H9 (cell line): ENCODE data around the gene MRC2. TPM values are rescaled to one million over a fixed set of nuclear protein-coding genes. Genes with fewer than 3 reads are reported as not detected.

ENCODE experiments used
- DNase-seq: peaks from one replicate; pipeline ENCODE4 v3.0.0-alpha.2; 2017
- H2AFZ ChIP-seq: one replicate; pipeline ENCODE4 v1.6.1; 2013; ENCODE audit warnings: mild to moderate bottlenecking, low read length, control low read depth, moderate library complexity
- H2AK5ac ChIP-seq: 2 replicates; pipeline ENCODE4 v1.6.1; 2013; ENCODE audit warnings: low read length, control low read depth, mixed read lengths; ENCODE audit not compliant: insufficient read length
- H2BK120ac ChIP-seq: one replicate; pipeline ENCODE4 v1.6.1; 2013; ENCODE audit warnings: low read depth, mild to moderate bottlenecking, low read length, control low read depth, inconsistent platforms; ENCODE audit not compliant: poor library complexity, severe bottlenecking
- H2BK12ac ChIP-seq: 2 replicates; pipeline ENCODE4 v1.6.1; 2013; ENCODE audit warnings: low read length, control low read depth, mixed read lengths, low read depth; ENCODE audit not compliant: insufficient read length
- H2BK15ac ChIP-seq: 2 replicates; pipeline ENCODE4 v1.6.1; 2013; ENCODE audit warnings: low read depth, low read length, control low read depth
- H2BK20ac ChIP-seq: one replicate; pipeline ENCODE4 v1.6.1; 2013; ENCODE audit warnings: low read depth, mild to moderate bottlenecking, low read length, control low read depth, inconsistent platforms; ENCODE audit not compliant: poor library complexity, severe bottlenecking
- H2BK5ac ChIP-seq: 2 replicates; pipeline ENCODE4 v1.6.1; 2013; ENCODE audit warnings: low read length, control low read depth, mixed read lengths; ENCODE audit not compliant: insufficient read length
- H3K14ac ChIP-seq: 2 replicates; pipeline ENCODE4 v1.6.1; 2013; ENCODE audit warnings: low read length, control low read depth; ENCODE audit not compliant: insufficient read depth
- H3K18ac ChIP-seq: 2 replicates; pipeline ENCODE4 v1.6.1; 2013; ENCODE audit warnings: low read depth, mild to moderate bottlenecking, mixed read lengths, low read length, control low read depth; ENCODE audit not compliant: insufficient read length
- H3K23ac ChIP-seq: 2 replicates; pipeline ENCODE4 v1.6.1; 2013; ENCODE audit warnings: low read length, control low read depth, mixed read lengths, low read depth; ENCODE audit not compliant: insufficient read length
- H3K23me2 ChIP-seq: 2 replicates; pipeline ENCODE4 v1.6.1; 2013; ENCODE audit warnings: low read depth, mild to moderate bottlenecking, mixed read lengths, low read length, control low read depth; ENCODE audit not compliant: insufficient read length, poor library complexity, severe bottlenecking
- H3K27ac ChIP-seq: 2 replicates; pipeline ENCODE4 v1.5.1; 2013; ENCODE audit warnings: low read length, control low read depth, mixed read lengths, low read depth; ENCODE audit not compliant: insufficient read length
- H3K27me3 ChIP-seq: 2 replicates; pipeline ENCODE4 v1.6.1; 2013; ENCODE audit warnings: low read length, control low read depth, inconsistent platforms; ENCODE audit not compliant: insufficient read depth
- H3K4ac ChIP-seq: 2 replicates; pipeline ENCODE4 v1.6.1; 2013; ENCODE audit warnings: low read depth, mild to moderate bottlenecking, control low read depth, inconsistent platforms, low read length, moderate library complexity
- H3K4me1 ChIP-seq: 2 replicates; pipeline ENCODE4 v1.6.1; 2013; ENCODE audit warnings: low read length, control low read depth, inconsistent platforms; ENCODE audit not compliant: insufficient read depth
- H3K4me2 ChIP-seq: 2 replicates; pipeline ENCODE4 v1.6.1; 2013; ENCODE audit warnings: low read length, control low read depth, mixed read lengths; ENCODE audit not compliant: insufficient read length, insufficient read depth
- H3K56ac ChIP-seq: 2 replicates; pipeline ENCODE4 v1.6.1; 2013; ENCODE audit warnings: low read depth, mild to moderate bottlenecking, mixed read lengths, low read length, control low read depth; ENCODE audit not compliant: insufficient read length
- H3K79me1 ChIP-seq: 2 replicates; pipeline ENCODE4 v1.6.1; 2013; ENCODE audit warnings: low read depth, mild to moderate bottlenecking, moderate library complexity, low read length, control low read depth, inconsistent platforms; ENCODE audit not compliant: insufficient read depth, poor library complexity, severe bottlenecking
- H3K79me2 ChIP-seq: 2 replicates; pipeline ENCODE4 v1.6.1; 2013; ENCODE audit warnings: low read length, control low read depth, inconsistent platforms; ENCODE audit not compliant: insufficient read depth
- H3K9ac ChIP-seq: 2 replicates; pipeline ENCODE4 v1.6.1; 2013; ENCODE audit warnings: low read length, control low read depth, mixed read lengths; ENCODE audit not compliant: insufficient read length; ENCODE audit errors: extremely low read depth
- H3K9me3 ChIP-seq: one replicate; pipeline ENCODE4 v1.6.1; 2013; ENCODE audit warnings: low read depth, low read length, inconsistent platforms; ENCODE audit not compliant: control insufficient read depth
- H3T11ph ChIP-seq: one replicate; pipeline ENCODE4 v1.6.1; 2013; ENCODE audit warnings: mild to moderate bottlenecking, low read length, control low read depth, inconsistent platforms
- H4K20me1 ChIP-seq: one replicate; pipeline ENCODE4 v1.6.1; 2013; ENCODE audit not compliant: control insufficient read depth, insufficient read length, insufficient read depth
- H4K5ac ChIP-seq: 2 replicates; pipeline ENCODE4 v1.6.1; 2013; ENCODE audit warnings: low read depth, mild to moderate bottlenecking, mixed read lengths, low read length, control low read depth; ENCODE audit not compliant: insufficient read length
- H4K8ac ChIP-seq: replicated peaks from 2 replicates; pipeline ENCODE4 v1.6.1; 2013; ENCODE audit warnings: low read length, control low read depth, mixed read lengths, low read depth; ENCODE audit not compliant: insufficient read length
- H4K91ac ChIP-seq: 2 replicates; pipeline ENCODE4 v1.6.1; 2013; ENCODE audit warnings: low read depth, mild to moderate bottlenecking, moderate library complexity, mixed read lengths, low read length, control low read depth; ENCODE audit not compliant: insufficient read length
- H3K27ac Mint-ChIP-seq, 3 experiments: 2 replicates in 2 of 3; 3 replicates in 1 of 3; pipeline ENCODE4 v1.8.0; 2020 to 2021; ENCODE audit warnings: mixed read lengths in 3 of 3, mild to moderate bottlenecking in 1 of 3, moderate library complexity in 1 of 3
- H3K27me3 Mint-ChIP-seq: 2 replicates; pipeline ENCODE4 v1.8.0; 2021; ENCODE audit warnings: low read depth, mild to moderate bottlenecking, moderate library complexity, mixed read lengths
- H3K36me3 Mint-ChIP-seq, 3 experiments: 2 replicates in 2 of 3; 3 replicates in 1 of 3; pipeline ENCODE4 v1.8.0; 2020 to 2021; ENCODE audit warnings: low read depth in 3 of 3, mixed read lengths in 3 of 3; ENCODE audit not compliant: insufficient read depth in 1 of 3
- H3K4me1 Mint-ChIP-seq, 2 experiments: 2 replicates each; pipeline ENCODE4 v1.8.0; 2020; ENCODE audit warnings: mixed read lengths in 2 of 2
- H3K4me3 Mint-ChIP-seq, 2 experiments: 2 replicates in 1 of 2; 3 replicates in 1 of 2; pipeline ENCODE4 v1.8.0; 2020 to 2021; ENCODE audit warnings: mild to moderate bottlenecking in 2 of 2, mixed read lengths in 2 of 2, moderate library complexity in 1 of 2
- H3K9me3 Mint-ChIP-seq, 2 experiments: 2 replicates in 1 of 2; 3 replicates in 1 of 2; pipeline ENCODE4 v1.8.0; 2020; ENCODE audit warnings: mild to moderate bottlenecking in 2 of 2, mixed read lengths in 2 of 2, moderate library complexity in 1 of 2
- WGBS: extraction: QIAGEN DNeasy Blood & Tissue Kit; methylation state at CpG from one replicate; pipeline ENCODE4 v1.1.7; 2013; ENCODE audit warnings: missing lambda C conversion rate, low lambda C conversion rate, mixed read lengths; ENCODE audit not compliant: insufficient read length; ENCODE audit errors: extremely low coverage; 5-methylcytosine and 5-hydroxymethylcytosine counted together
- total RNA-seq: library from RNA; stranded (reverse); gene quantifications from 2 replicates; pipeline ENCODE4 v1.2.1, GENCODE V29; 2021
- TF ChIP-seq, protein P1 (sequence below): fragments of 200-600 bp; sonication (generic); conservative IDR thresholded peaks from 3 replicates; pipeline ENCODE4 v1.8.0; 2021; ENCODE audit warnings: antibody characterized with exemption, mild to moderate bottlenecking

MRC2 gene
- total RNA-seq, 1 experiment from 2014 or later, result 18.7 TPM

DNA sequence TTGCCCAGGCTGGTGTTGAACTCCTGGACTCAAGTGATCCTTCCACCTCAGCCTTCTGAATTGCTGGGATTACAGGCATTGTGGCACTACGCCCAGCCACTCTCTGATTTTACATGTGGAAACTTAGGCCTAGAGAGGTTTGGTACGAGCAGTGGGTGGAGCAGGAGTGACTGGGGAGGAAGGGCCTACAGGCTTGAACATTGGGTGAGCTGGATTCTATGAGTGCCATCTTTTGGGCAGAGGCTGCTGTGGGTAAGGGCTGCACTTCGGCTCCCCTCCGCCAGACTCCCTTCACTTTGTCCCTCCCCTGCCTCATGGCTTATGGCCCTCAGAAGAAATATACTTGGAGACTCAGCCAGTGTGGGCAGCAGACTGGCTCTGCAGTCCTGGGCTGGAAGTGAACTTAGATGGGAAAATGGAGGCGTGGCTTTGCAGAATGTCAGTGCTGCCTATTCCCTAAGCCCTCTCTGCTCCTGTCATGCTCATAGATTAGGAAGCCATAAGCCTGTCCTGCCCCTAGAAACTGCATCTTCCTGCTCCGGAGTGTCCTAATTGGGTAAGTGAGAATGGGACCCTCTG, 9.5 kb upstream of the MRC2 start:
- H3K23ac ChIP-seq, result no peak overlapping the region
- no peak overlapping the region for H3T11ph ChIP-seq
- H3K27ac ChIP-seq, result no peak overlapping the region
- no peak overlapping the region for H3K18ac ChIP-seq
- no peaks in the 10 kb centered on the region for H3K79me1 ChIP-seq
- no peak overlapping the region for H3K4me2 ChIP-seq
- H2BK120ac ChIP-seq, result no peak overlapping the region
- Mint-ChIP-seq H3K9me3 (no peaks in the 10 kb centered on the region), H3K27me3 (no peaks in the 10 kb centered on the region), H3K4me1 (peaks cover 26% of the 10 kb centered on the region in 2 experiments), H3K27ac (peak overlapping the region; percentile 97), H3K4me3 (no peak overlapping the region; a peak in 2 of 5 replicates), H3K36me3 (peaks cover 4 to 27% (median 16%) of the 10 kb centered on the region in 3 experiments; a peak in 5 of 7 replicates)
- H3K79me2 ChIP-seq, result no peaks in the 10 kb centered on the region
- no peak for DNase-seq
- no peaks in the 10 kb centered on the region for H4K20me1 ChIP-seq
- no peak overlapping the region for H3K9ac ChIP-seq
- H3K4ac ChIP-seq, result no peak overlapping the region
- H3K4me1 ChIP-seq, result no peaks in the 10 kb centered on the region
- H2BK12ac ChIP-seq, result no peak overlapping the region
- no peak overlapping the region for H2AFZ ChIP-seq
- no peak overlapping the region for H2BK15ac ChIP-seq
- H3K14ac ChIP-seq, result no peak overlapping the region
- H2BK5ac ChIP-seq, result no peak overlapping the region
- H2BK20ac ChIP-seq, result no peak overlapping the region
- WGBS, result no CpG with 5 or more reads among the region's 6 CpGs
- H3K23me2 ChIP-seq, result no peaks in the 10 kb centered on the region
- H3K9me3 ChIP-seq, result no peaks in the 10 kb centered on the region
- H4K91ac ChIP-seq, result no peak overlapping the region
- no peak overlapping the region for H3K56ac ChIP-seq
- H2AK5ac ChIP-seq, result no peak overlapping the region
- TF ChIP-seq, protein P1, sequence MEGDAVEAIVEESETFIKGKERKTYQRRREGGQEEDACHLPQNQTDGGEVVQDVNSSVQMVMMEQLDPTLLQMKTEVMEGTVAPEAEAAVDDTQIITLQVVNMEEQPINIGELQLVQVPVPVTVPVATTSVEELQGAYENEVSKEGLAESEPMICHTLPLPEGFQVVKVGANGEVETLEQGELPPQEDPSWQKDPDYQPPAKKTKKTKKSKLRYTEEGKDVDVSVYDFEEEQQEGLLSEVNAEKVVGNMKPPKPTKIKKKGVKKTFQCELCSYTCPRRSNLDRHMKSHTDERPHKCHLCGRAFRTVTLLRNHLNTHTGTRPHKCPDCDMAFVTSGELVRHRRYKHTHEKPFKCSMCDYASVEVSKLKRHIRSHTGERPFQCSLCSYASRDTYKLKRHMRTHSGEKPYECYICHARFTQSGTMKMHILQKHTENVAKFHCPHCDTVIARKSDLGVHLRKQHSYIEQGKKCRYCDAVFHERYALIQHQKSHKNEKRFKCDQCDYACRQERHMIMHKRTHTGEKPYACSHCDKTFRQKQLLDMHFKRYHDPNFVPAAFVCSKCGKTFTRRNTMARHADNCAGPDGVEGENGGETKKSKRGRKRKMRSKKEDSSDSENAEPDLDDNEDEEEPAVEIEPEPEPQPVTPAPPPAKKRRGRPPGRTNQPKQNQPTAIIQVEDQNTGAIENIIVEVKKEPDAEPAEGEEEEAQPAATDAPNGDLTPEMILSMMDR, result no peak
- H4K8ac ChIP-seq, result no peak overlapping the region
- H4K5ac ChIP-seq, result no peak overlapping the region
- H3K27me3 ChIP-seq, result no peaks in the 10 kb centered on the region
